DMS 273 (cell line): ENCODE data around the gene MPP2.
"Not testable (repeated sequence)": the region's sequence is repeated elsewhere in the genome, so short reads cannot be mapped to it uniquely, and the experiment has no call there.

Experiments used
- DNase-seq: peaks from one replicate; lab custom pipeline; 2025; ENCODE audit not compliant: unreplicated experiment; lab: John Stamatoyannopoulos, UW

The MPP2 gene

GRCh38 chr17:43907425-43907981, at the start of gene MPP2:
Gene MPP2 (minus strand): TSS chr17:43907536. CDS start chr17:43904460, 3,076 bp downstream.
- DNase-seq = peak; percentile 95

- DNase-seq = no peak
Measured at GRCh38 chr17:43956222-43956621, 48.9 kb upstream of the MPP2 start.

- DNase-seq = no peak
Measured at GRCh38 chr17:43953746-43954145, 46.4 kb upstream of the MPP2 start, which contains the start of gene PYY. Gene PYY (minus strand): TSS chr17:43953940. CDS start chr17:43953483, 457 bp downstream.

- DNase-seq = peak; percentile 48
Measured at GRCh38 chr17:43952724-43953666, 45.7 kb upstream of the MPP2 start.

GRCh38 chr17:43952351-43952723, 45.0 kb upstream of the MPP2 start:
- DNase-seq = no peak

GRCh38 chr17:43951750-43952149, 44.4 kb upstream of the MPP2 start:
- DNase-seq = no peak

- DNase-seq = no peak
Measured at GRCh38 chr17:43950554-43950953, 43.2 kb upstream of the MPP2 start.

- DNase-seq = peak; percentile 29
Measured at GRCh38 chr17:43949781-43950180, 42.4 kb upstream of the MPP2 start.

- no peak for DNase-seq
Measured at GRCh38 chr17:43946781-43947180, 39.4 kb upstream of the MPP2 start.

GRCh38 chr17:43945074-43945829, 37.9 kb upstream of the MPP2 start:
- peak; percentile 35 for DNase-seq

- DNase-seq = no peak
Measured at GRCh38 chr17:43942051-43942685, 34.8 kb upstream of the MPP2 start, which contains the start of gene PPY. Gene PPY (minus strand): TSS chr17:43942476. CDS start chr17:43941654, 822 bp downstream.

- peak; percentile 83 for DNase-seq
Measured at GRCh38 chr17:43940630-43941029, 33.3 kb upstream of the MPP2 start.

GRCh38 chr17:43939886-43940285, 32.5 kb upstream of the MPP2 start:
- no peak for DNase-seq

GRCh38 chr17:43939452-43939851, 32.1 kb upstream of the MPP2 start:
- DNase-seq = not testable (repeated sequence)

GRCh38 chr17:43938838-43939182, 31.5 kb upstream of the MPP2 start:
- DNase-seq = no peak

GRCh38 chr17:43936434-43936833, 29.1 kb upstream of the MPP2 start:
- DNase-seq = peak; percentile 27

GRCh38 chr17:43935926-43936261, 28.6 kb upstream of the MPP2 start:
- peak; percentile 65 for DNase-seq

GRCh38 chr17:43935204-43935925, 28.0 kb upstream of the MPP2 start:
- DNase-seq = peak; percentile 65

- DNase-seq = no peak
Measured at GRCh38 chr17:43932923-43933322, 25.6 kb upstream of the MPP2 start.

GRCh38 chr17:43932357-43932756, 25.0 kb upstream of the MPP2 start:
- no peak for DNase-seq
